SU-DHL-6 (cell line): ENCODE measurements around the gene DHX38.

Source experiments
- EZH2phosphoT487 ChIP-seq: fragments of 200-600 bp; sonication (generic), shearing (Covaris generic); conservative IDR thresholded peaks from 2 replicates; pipeline ENCODE4 v1.6.1; 2018; ENCODE audit warnings: mild to moderate bottlenecking, antibody characterized with exemption, low read length, moderate library complexity, mixed read lengths
- TF ChIP-seq, protein P1 (sequence below): fragments of 200-600 bp; sonication (generic); IDR thresholded peaks from one replicate; pipeline ENCODE4 v1.5.1; 2017; ENCODE audit warnings: antibody characterized with exemption, mild to moderate bottlenecking, low read length, moderate library complexity; ENCODE audit not compliant: insufficient read depth, poor library complexity, severe bottlenecking

DNA sequence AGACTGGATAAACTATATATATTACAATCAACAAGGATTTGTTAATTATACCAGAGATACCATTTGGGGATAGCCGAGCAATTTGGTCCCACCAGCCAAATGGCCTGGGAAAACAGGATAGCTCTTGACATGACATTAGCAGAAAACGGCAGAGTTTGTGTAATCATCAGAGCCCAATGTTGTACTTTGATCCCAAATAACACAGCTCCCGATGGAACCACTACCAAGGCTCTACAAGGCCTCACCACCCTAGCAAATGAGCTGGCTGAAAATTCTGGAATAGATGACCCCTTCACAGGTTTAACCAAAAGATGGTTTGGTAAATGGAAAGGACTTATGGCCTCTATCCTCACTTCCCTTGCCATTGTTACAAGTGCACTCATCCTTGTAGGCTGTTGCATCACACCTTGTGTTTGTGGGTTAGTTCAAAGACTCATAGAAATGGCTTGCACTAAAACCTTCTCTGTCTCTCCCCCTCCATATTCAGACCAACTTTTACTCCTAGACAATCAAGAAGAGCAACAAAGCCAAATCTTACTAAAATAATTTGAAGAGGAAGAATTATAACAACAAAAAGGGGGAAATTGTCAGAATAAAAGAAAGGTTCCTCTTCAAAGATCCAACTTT lies 9.8 kb upstream of the DHX38 start:
- TF ChIP-seq, protein P1, sequence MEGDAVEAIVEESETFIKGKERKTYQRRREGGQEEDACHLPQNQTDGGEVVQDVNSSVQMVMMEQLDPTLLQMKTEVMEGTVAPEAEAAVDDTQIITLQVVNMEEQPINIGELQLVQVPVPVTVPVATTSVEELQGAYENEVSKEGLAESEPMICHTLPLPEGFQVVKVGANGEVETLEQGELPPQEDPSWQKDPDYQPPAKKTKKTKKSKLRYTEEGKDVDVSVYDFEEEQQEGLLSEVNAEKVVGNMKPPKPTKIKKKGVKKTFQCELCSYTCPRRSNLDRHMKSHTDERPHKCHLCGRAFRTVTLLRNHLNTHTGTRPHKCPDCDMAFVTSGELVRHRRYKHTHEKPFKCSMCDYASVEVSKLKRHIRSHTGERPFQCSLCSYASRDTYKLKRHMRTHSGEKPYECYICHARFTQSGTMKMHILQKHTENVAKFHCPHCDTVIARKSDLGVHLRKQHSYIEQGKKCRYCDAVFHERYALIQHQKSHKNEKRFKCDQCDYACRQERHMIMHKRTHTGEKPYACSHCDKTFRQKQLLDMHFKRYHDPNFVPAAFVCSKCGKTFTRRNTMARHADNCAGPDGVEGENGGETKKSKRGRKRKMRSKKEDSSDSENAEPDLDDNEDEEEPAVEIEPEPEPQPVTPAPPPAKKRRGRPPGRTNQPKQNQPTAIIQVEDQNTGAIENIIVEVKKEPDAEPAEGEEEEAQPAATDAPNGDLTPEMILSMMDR: no peak
- TF ChIP-seq EZH2phosphoT487: no peak
